Heart left ventricle (tissue), 13 donors: Measurements from ENCODE around the gene P2RY8.

ENCODE experiments used
- CTCF ChIP-seq, 12 donors: fragments of 200-600 bp; sonication (generic) in 4 of 12; IDR thresholded peaks; one replicate each; pipeline versions ENCODE4 v1.5.0 to v1.8.0; 2018 to 2022; ENCODE audit warnings: antibody characterized with exemption in 12 of 12, mild to moderate bottlenecking in 5 of 12
- POLR2A ChIP-seq, 2 donors: fragments of 450-650 bp; IDR thresholded peaks; one replicate each; pipeline ENCODE4 v1.6.1; 2017; ENCODE audit warnings: antibody characterized with exemption in 2 of 2, mild to moderate bottlenecking in 2 of 2, moderate library complexity in 2 of 2
- donor health status: ischemic (EF 13 %, LVEDD 7.1; RV severe dilation, severe dysfunction).
- donor health status: DM: no; HTN: yes; CAD: no.
- donor health status: DM: no; HTN: no; CAD: no.
- donor health status: ischemic (EF 25% LVEDD 6.9; RV normal size, moderate dysfunction).
- donor health status: ischemic (EF 25% LVEDD 5.7; RV mildly dilated, moderate dysfunction).
- donor health status: ischemic (EF 35%, LVEDD 5.7; RV mildly dilated, moderate dysfunction).
- donor health status: nonischemic (EF 11% LVEDD 7.7; RV severe dilation, severe dysfunction).
- donor health status: DM: yes; HTN: yes; CAD: no.
- donor health status: PGD.
- donor health status: ischemic (EF 29% LVEDD 5.4; RV normal size, mild dysfunction).
- donor health status: nonischemic (EF 23%, LVEDD 6.1; RV moderate dilation, normal function).

- TF ChIP-seq CTCF (IDR thresholded peaks at IDR 0.05) = no peak
- TF ChIP-seq POLR2A (IDR thresholded peaks at IDR 0.05) = no peak
Observed at GRCh38 chrX:1442724-1443367, 94.1 kb downstream of the P2RY8 start.
